KMS-11 (cell line): ENCODE results near the gene FARS2.

ENCODE experiments used
- H2AFZ ChIP-seq: fragments of 200-600 bp; sonication (generic); 2 replicates; pipeline ENCODE4 v1.6.1; 2016; ENCODE audit warnings: antibody characterized with exemption, mixed run types, low read depth
- H3K27ac ChIP-seq: fragments of 200-600 bp; sonication (generic); 2 replicates; pipeline ENCODE4 v1.6.1; 2016; ENCODE audit warnings: mild to moderate bottlenecking, mixed run types
- H3K27me3 ChIP-seq: fragments of 200-600 bp; sonication (generic); 2 replicates; pipeline ENCODE4 v1.6.1; 2017; ENCODE audit warnings: mild to moderate bottlenecking, low read depth, mixed run types, moderate library complexity; ENCODE audit not compliant: insufficient read depth
- H3K36me3 ChIP-seq: fragments of 200-600 bp; sonication (generic); 2 replicates; pipeline ENCODE4 v1.6.1; 2017; ENCODE audit warnings: mild to moderate bottlenecking, mixed run types; ENCODE audit not compliant: insufficient read depth
- H3K4me1 ChIP-seq: fragments of 200-600 bp; sonication (generic); 2 replicates; pipeline ENCODE4 v1.6.1; 2016; ENCODE audit warnings: mild to moderate bottlenecking, low read depth, mixed run types; ENCODE audit not compliant: poor library complexity, severe bottlenecking
- H3K4me2 ChIP-seq: fragments of 200-600 bp; sonication (generic); 2 replicates; pipeline ENCODE4 v1.7.0; 2016; ENCODE audit warnings: mild to moderate bottlenecking, mixed run types
- H3K4me3 ChIP-seq: fragments of 200-600 bp; sonication (generic); IDR thresholded peaks from 2 replicates; pipeline ENCODE4 v1.6.1; 2017; ENCODE audit warnings: low read depth, low read length, mixed read lengths; ENCODE audit not compliant: insufficient read depth
- H3K79me2 ChIP-seq: fragments of 200-600 bp; sonication (generic); 2 replicates; pipeline ENCODE4 v1.6.1; 2016; ENCODE audit warnings: low read depth, mixed run types; ENCODE audit not compliant: insufficient read depth
- H3K9ac ChIP-seq: fragments of 200-600 bp; sonication (generic); 2 replicates; pipeline ENCODE4 v1.6.1; 2016; ENCODE audit warnings: mild to moderate bottlenecking, mixed run types
- H4K20me1 ChIP-seq: fragments of 200-600 bp; sonication (generic); 2 replicates; pipeline ENCODE4 v1.6.1; 2016; ENCODE audit warnings: mild to moderate bottlenecking, mixed run types; ENCODE audit not compliant: insufficient read depth
- CTCF ChIP-seq: fragments of 200-600 bp; sonication (generic); conservative IDR thresholded peaks from 2 replicates; pipeline ENCODE4 v1.6.1; 2017; ENCODE audit warnings: low read depth, mild to moderate bottlenecking, antibody characterized with exemption, low read length, moderate library complexity, mixed read lengths

Gene FARS2

DNA sequence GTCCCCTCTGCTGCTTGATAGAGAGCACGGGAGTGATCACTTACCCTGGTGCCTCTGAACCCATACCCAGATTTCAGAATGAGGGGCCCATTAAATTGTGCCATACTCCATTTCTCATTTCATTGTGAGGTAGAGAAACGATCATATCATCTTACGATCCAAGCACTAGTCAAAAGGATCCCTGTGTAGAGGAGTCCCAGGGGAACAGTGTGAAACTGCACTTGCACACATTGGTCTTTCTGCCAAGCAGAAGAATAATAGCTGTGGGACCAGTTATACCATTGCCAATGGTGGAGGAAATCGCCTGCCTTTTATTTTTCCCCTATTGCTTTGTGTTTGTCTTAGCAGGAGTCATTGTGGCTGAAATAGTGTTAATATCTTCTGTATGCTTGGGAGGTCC lies 161.9 kb downstream of the FARS2 start:
- Histone ChIP-seq H3K9ac (no peak overlapping the region), H3K27me3 (no peaks in the 10 kb centered on the region), H3K36me3 (no peaks in the 10 kb centered on the region), H2AFZ (no peak overlapping the region), H3K27ac (no peak overlapping the region), H3K4me1 (no peaks in the 10 kb centered on the region), H3K4me2 (no peak overlapping the region), H3K4me3 (no peak overlapping the region), H4K20me1 (no peaks in the 10 kb centered on the region), H3K79me2 (no peaks in the 10 kb centered on the region)
- TF ChIP-seq CTCF, result no peak

GRCh38 chr6:5424726-5425125 lies 163.4 kb downstream of the FARS2 start:
- TF ChIP-seq CTCF, result no peak
- no peak overlapping the region for H2AFZ ChIP-seq
- no peaks in the 10 kb centered on the region for H3K4me1 ChIP-seq
- H3K79me2 ChIP-seq, result no peaks in the 10 kb centered on the region
- H3K4me3 ChIP-seq, result no peak overlapping the region
- no peak overlapping the region for H3K4me2 ChIP-seq
- H3K27me3 ChIP-seq, result no peaks in the 10 kb centered on the region
- no peaks in the 10 kb centered on the region for H4K20me1 ChIP-seq
- H3K9ac ChIP-seq, result no peak overlapping the region
- H3K36me3 ChIP-seq, result no peaks in the 10 kb centered on the region
- no peak overlapping the region for H3K27ac ChIP-seq

- Histone ChIP-seq H3K36me3 (no peaks in the 10 kb centered on the region), H3K79me2 (no peaks in the 10 kb centered on the region), H3K4me1 (no peaks in the 10 kb centered on the region), H4K20me1 (no peaks in the 10 kb centered on the region; the same call in 1 of the 2 replicates), H3K4me3 (no peak overlapping the region), H3K9ac (no peak overlapping the region), H3K27ac (no peak overlapping the region), H3K4me2 (no peak overlapping the region), H2AFZ (no peak overlapping the region), H3K27me3 (no peaks in the 10 kb centered on the region)
- no peak for TF ChIP-seq CTCF
These were observed 164.0 kb downstream of the FARS2 start for GRCh38 chr6:5425267-5425666.

DNA sequence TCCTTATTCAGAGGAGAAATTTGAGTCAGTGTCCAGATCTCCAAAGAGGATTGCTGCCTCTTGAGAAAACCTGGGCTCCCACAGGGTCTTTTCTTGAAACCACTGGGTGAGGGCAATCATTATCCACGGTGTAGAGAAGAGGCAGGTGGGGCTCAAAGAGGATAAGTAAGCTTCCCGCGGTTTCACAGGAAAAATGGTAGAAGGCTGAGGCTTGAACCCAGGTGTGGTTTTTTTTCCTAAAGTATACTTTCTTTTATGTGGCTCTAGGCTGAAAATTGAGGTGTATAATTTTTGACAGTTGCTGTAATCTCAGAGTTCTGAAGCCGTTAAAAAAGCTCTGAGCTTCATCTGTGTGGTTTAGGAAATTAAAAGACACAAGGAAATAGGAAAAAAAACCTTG lies 164.5 kb downstream of the FARS2 start:
- Histone ChIP-seq H3K79me2 (no peaks in the 10 kb centered on the region), H3K36me3 (no peaks in the 10 kb centered on the region), H2AFZ (no peak overlapping the region), H3K4me1 (no peaks in the 10 kb centered on the region), H3K4me2 (no peak overlapping the region), H3K27ac (no peak overlapping the region), H3K27me3 (no peaks in the 10 kb centered on the region), H3K9ac (no peak overlapping the region), H4K20me1 (no peaks in the 10 kb centered on the region; the same call in 1 of the 2 replicates), H3K4me3 (no peak overlapping the region)
- TF ChIP-seq CTCF, result no peak
